CD4-positive, CD25-positive, alpha-beta regulatory T cell (primary cell): ENCODE measurements around the gene DLX6. TPM values are rescaled to one million over a fixed set of nuclear protein-coding genes. Genes with fewer than 3 reads are reported as not detected.

Experiments used
- ATAC-seq, 2 donors: fragments of 150-1000 bp; cut with Tn5 transposase; one replicate each; pipeline ENCODE4 v1.10.0; 2021; ENCODE audit warnings: low read depth in 2 of 2, moderate number of reproducible peaks in 2 of 2, moderate library complexity in 1 of 2
- DNase-seq, 3 donors: peaks; one replicate each; pipeline versions ENCODE4 v3.0.0 to v3.0.0-alpha.2; 2012 to 2022; ENCODE audit warnings: mixed read lengths in 1 of 3
- H3K27ac ChIP-seq: one replicate; pipeline ENCODE4 v1.7.0; 2013; ENCODE audit warnings: mild to moderate bottlenecking, low read length; ENCODE audit not compliant: insufficient read depth, poor library complexity, severe bottlenecking
- H3K27me3 ChIP-seq: one replicate; pipeline ENCODE4 v1.7.0; 2013; ENCODE audit warnings: low read length; ENCODE audit not compliant: control insufficient read depth, insufficient read depth
- H3K36me3 ChIP-seq: one replicate; pipeline ENCODE4 v1.7.0; 2013; ENCODE audit warnings: mild to moderate bottlenecking, low read length, moderate library complexity; ENCODE audit not compliant: control insufficient read depth, insufficient read depth
- H3K4me1 ChIP-seq: 2 replicates; pipeline ENCODE4 v1.7.0; 2013; ENCODE audit warnings: mild to moderate bottlenecking, low read length; ENCODE audit not compliant: insufficient read depth, control insufficient read depth, poor library complexity, severe bottlenecking
- H3K4me3 ChIP-seq: one replicate; pipeline ENCODE4 v1.7.0; 2013; ENCODE audit warnings: low read depth, mild to moderate bottlenecking, low read length, moderate library complexity
- H3K9me3 ChIP-seq, 2 experiments: 1 replicate in 1 of 2; 2 replicates in 1 of 2; pipeline ENCODE4 v1.7.0; 2013; ENCODE audit warnings: low read length in 2 of 2, mild to moderate bottlenecking in 1 of 2, moderate library complexity in 1 of 2; ENCODE audit not compliant: control insufficient read depth in 2 of 2
- H3K27ac Mint-ChIP-seq, 3 donors: one replicate each; pipeline ENCODE4 v1.8.0; 2020 to 2022; ENCODE audit warnings: mild to moderate bottlenecking in 3 of 3, mixed read lengths in 3 of 3, moderate library complexity in 2 of 3
- H3K27me3 Mint-ChIP-seq: one replicate; pipeline ENCODE4 v1.8.0; 2022; ENCODE audit warnings: mild to moderate bottlenecking, mixed read lengths
- H3K36me3 Mint-ChIP-seq: one replicate; pipeline ENCODE4 v1.8.0; 2020; ENCODE audit warnings: mixed read lengths
- H3K4me1 Mint-ChIP-seq, 4 donors: one replicate each; pipeline ENCODE4 v1.8.0; 2020 to 2022; ENCODE audit warnings: mixed read lengths in 4 of 4, mild to moderate bottlenecking in 1 of 4
- H3K4me3 Mint-ChIP-seq, 4 donors: one replicate each; pipeline ENCODE4 v1.8.0; 2020 to 2022; ENCODE audit warnings: mild to moderate bottlenecking in 4 of 4, mixed read lengths in 4 of 4, moderate library complexity in 3 of 4
- H3K9me3 Mint-ChIP-seq, 7 donors: one replicate each; pipeline ENCODE4 v1.8.0; 2020 to 2022; ENCODE audit warnings: mixed read lengths in 7 of 7, mild to moderate bottlenecking in 3 of 7, moderate library complexity in 2 of 7
- polyA plus RNA-seq, 4 donors: library from polyadenylated mRNA; unstranded; fragments of 300-500 nt; fragmentation: Illumina TruSeq; gene quantifications; one replicate each; pipeline ENCODE4 v1.2.3, GENCODE V29; 2021
- total RNA-seq: library from RNA; stranded (reverse); gene quantifications from one replicate; pipeline ENCODE4 v1.2.3, GENCODE V29; 2022

The DLX6 gene
- total and polyA plus RNA-seq, 5 donors from 2014 or later: not detected

DNA sequence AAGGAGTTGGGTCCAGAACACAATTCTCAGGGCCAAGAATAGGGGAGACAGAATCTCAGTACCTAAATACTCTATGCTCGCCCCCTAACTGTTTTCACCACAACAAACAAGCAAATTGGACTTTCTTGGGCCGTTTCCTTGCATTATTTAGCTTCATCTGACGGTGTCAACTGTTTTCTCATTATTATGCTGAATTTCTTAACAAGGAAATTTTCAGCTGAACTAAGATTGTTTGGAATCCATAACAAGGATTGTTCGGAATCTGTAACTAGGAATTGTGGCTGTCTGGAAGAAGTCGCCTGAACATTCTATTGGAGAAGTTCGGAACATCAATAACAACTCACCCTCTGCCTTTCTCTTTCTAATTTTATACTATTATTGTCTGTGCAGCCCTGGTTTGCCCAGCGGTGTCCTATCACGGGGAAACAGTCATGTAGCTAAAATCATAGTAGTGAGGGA lies 15.5 kb upstream of the DLX6 start:
- Mint-ChIP-seq H3K4me1 (peaks cover 0 to 5% (median under 1%) of the 10 kb centered on the region in 4 donors), H3K36me3 (no peaks in the 10 kb centered on the region), H3K27ac (peak overlapping the region in 1 of 3 donors; percentile 48), H3K9me3 (peaks cover 0 to 10% (median 0%) of the 10 kb centered on the region in 7 donors), H3K4me3 (no peak overlapping the region), H3K27me3 (peaks cover 84% of the 10 kb centered on the region)
- Histone ChIP-seq H3K9me3 (peaks cover 3 to 5% of the 10 kb centered on the region in 2 experiments), H3K27me3 (peaks cover 56% of the 10 kb centered on the region), H3K4me3 (no peak overlapping the region), H3K36me3 (no peaks in the 10 kb centered on the region), H3K4me1 (no peaks in the 10 kb centered on the region), H3K27ac (no peak overlapping the region)
- no peak for ATAC-seq
- no peak for DNase-seq

- Mint-ChIP-seq H3K4me1 (peaks cover 0 to 5% (median under 1%) of the 10 kb centered on the region in 4 donors), H3K9me3 (peaks cover 0 to 12% (median 0%) of the 10 kb centered on the region in 7 donors), H3K36me3 (no peaks in the 10 kb centered on the region), H3K4me3 (no peak overlapping the region), H3K27me3 (peaks cover 89% of the 10 kb centered on the region), H3K27ac (no peak overlapping the region)
- H3K4me3 ChIP-seq: no peak overlapping the region
- H3K36me3 ChIP-seq: no peaks in the 10 kb centered on the region
- peaks cover 3 to 5% of the 10 kb centered on the region in 2 experiments for H3K9me3 ChIP-seq
- ATAC-seq (no peak), DNase-seq (no peak)
- H3K4me1 ChIP-seq: no peaks in the 10 kb centered on the region
- H3K27me3 ChIP-seq: peaks cover 64% of the 10 kb centered on the region
- no peak overlapping the region for H3K27ac ChIP-seq
These were observed 13.7 kb upstream of the DLX6 start for GRCh38 chr7:96991546-96992191.

DNA sequence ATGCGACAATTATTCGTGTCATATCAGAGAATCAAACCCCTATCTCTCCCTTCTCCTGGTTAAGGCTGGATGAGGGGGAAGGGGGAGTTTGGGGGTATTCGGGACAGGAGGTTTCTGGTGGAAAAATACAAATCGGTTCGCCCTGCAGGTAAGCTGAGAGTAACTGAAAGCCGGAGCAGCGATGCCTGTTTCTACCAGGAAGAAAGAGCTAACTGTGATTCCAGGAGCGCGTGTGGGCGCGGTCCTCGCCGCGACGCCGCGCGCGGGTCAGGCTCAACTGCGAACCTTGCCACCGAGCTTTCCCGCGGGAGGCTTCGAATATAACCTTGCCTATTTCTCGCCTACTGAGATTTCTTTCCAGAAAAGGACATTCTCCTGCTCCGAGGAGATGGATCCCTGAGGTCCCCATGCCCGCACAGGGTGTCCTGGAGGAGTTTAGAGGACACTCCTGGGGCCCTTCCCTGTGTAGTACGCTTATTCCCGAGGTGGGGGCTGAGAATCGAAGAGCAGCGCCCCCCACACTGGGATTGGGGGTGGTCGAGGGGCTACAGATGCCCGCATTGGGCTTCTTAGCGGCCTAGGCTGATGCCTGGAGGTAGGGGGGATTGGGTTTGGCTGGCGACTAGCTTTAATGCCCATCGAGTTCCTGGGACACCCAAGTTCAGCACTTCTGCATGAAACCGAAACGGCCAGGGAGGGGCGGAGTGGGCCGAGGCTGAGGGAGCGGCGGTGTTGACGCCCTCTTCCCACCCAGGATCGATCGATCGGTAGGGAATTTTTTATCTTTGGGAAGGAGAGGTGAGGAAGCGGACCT lies 13.0 kb upstream of the DLX6 start:
- H3K4me1 Mint-ChIP-seq: peaks cover 0 to 11% (median under 1%) of the 10 kb centered on the region in 4 donors
- H3K36me3 Mint-ChIP-seq: no peaks in the 10 kb centered on the region
- H3K27me3 Mint-ChIP-seq: peaks cover 90% of the 10 kb centered on the region
- peaks cover 0 to 12% (median 0%) of the 10 kb centered on the region in 7 donors for H3K9me3 Mint-ChIP-seq
- Histone ChIP-seq H3K4me3 (no peak overlapping the region), H3K9me3 (peaks cover 3 to 5% of the 10 kb centered on the region in 2 experiments), H3K4me1 (no peaks in the 10 kb centered on the region), H3K36me3 (no peaks in the 10 kb centered on the region), H3K27me3 (peaks cover 68% of the 10 kb centered on the region), H3K27ac (no peak overlapping the region)
- ATAC-seq (no peak), DNase-seq (no peak)
- H3K4me3 Mint-ChIP-seq: no peak overlapping the region
- no peak overlapping the region for H3K27ac Mint-ChIP-seq

DNA sequence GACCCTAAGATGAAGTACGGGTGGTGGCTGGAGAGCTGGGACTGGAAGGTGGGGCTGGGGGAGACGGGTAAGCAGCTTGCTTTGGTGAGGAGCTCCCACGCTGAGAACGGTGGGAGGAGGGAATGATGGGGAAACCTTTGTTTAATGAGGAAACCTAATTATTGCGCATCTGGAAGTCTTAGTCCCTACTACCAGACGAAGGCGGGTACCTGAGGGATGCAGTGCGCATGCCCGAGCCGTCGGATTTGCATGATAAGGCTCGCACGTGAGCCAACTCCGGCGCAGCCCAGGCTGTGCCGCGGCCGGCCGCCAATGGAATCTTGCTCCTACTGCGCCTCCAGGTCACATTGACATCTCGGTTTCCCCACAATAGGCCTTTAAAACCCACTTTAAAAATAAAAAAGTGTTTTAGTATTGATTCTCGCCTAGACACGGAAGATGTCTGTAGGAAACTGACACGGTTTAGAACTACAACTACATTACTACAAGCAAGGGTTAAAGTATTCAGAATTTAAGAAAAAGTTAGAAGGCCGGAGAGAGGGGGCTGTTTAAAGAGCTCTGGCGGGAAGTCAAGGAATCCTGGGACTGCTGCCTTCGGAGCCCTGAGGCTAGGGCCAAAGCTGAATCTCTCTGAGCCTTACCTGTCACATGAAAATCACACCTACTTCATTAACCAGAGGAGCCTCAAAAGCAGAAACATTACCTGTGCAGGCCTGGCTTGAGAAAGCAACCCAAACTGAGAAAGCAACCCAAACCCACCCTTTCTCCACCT lies 12.1 kb upstream of the DLX6 start:
- peaks cover 0 to 11% (median under 1%) of the 10 kb centered on the region in 4 donors for H3K4me1 Mint-ChIP-seq
- no peaks in the 10 kb centered on the region for H3K36me3 ChIP-seq
- H3K27me3 Mint-ChIP-seq: peaks cover 96% of the 10 kb centered on the region
- H3K27me3 ChIP-seq: peaks cover 68% of the 10 kb centered on the region
- H3K27ac ChIP-seq: no peak overlapping the region
- H3K9me3 Mint-ChIP-seq: peaks cover 0 to 12% (median 0%) of the 10 kb centered on the region in 7 donors
- DNase-seq (no peak), ATAC-seq (no peak)
- H3K27ac Mint-ChIP-seq: no peak overlapping the region
- no peaks in the 10 kb centered on the region for H3K4me1 ChIP-seq
- H3K4me3 Mint-ChIP-seq: no peak overlapping the region
- H3K4me3 ChIP-seq: no peak overlapping the region
- no peaks in the 10 kb centered on the region for H3K36me3 Mint-ChIP-seq
- H3K9me3 ChIP-seq: peaks cover 3 to 5% of the 10 kb centered on the region in 2 experiments

GRCh38 chr7:96993980-96994379 lies 11.4 kb upstream of the DLX6 start:
- H3K9me3 ChIP-seq: peaks cover 3 to 5% of the 10 kb centered on the region in 2 experiments
- no peak overlapping the region for H3K4me3 ChIP-seq
- H3K36me3 Mint-ChIP-seq: no peaks in the 10 kb centered on the region
- H3K4me3 Mint-ChIP-seq: no peak overlapping the region
- H3K4me1 Mint-ChIP-seq: peaks cover 0 to 11% (median under 1%) of the 10 kb centered on the region in 4 donors
- no peak for ATAC-seq
- H3K27ac Mint-ChIP-seq: no peak overlapping the region
- H3K36me3 ChIP-seq: no peaks in the 10 kb centered on the region
- peaks cover 61% of the 10 kb centered on the region for H3K27me3 ChIP-seq
- peaks cover 96% of the 10 kb centered on the region for H3K27me3 Mint-ChIP-seq
- H3K27ac ChIP-seq: no peak overlapping the region
- no peak for DNase-seq
- H3K9me3 Mint-ChIP-seq: peaks cover 0 to 12% (median 0%) of the 10 kb centered on the region in 7 donors
- H3K4me1 ChIP-seq: no peaks in the 10 kb centered on the region

- DNase-seq: no peak
- Mint-ChIP-seq H3K27me3 (peaks cover 96% of the 10 kb centered on the region), H3K4me3 (no peak overlapping the region), H3K36me3 (no peaks in the 10 kb centered on the region), H3K9me3 (peaks cover 0 to 7% (median 0%) of the 10 kb centered on the region in 7 donors), H3K27ac (no peak overlapping the region), H3K4me1 (peaks cover 0 to 11% (median under 1%) of the 10 kb centered on the region in 4 donors)
- no peaks in the 10 kb centered on the region for H3K4me1 ChIP-seq
- peaks cover 60% of the 10 kb centered on the region for H3K27me3 ChIP-seq
- peaks cover 3 to 5% of the 10 kb centered on the region in 2 experiments for H3K9me3 ChIP-seq
- H3K4me3 ChIP-seq: no peak overlapping the region
- no peak for ATAC-seq
- H3K27ac ChIP-seq: no peak overlapping the region
- H3K36me3 ChIP-seq: no peaks in the 10 kb centered on the region
These were observed 9.8 kb upstream of the DLX6 start for GRCh38 chr7:96995406-96996110.
